ENCODE results near the gene EXOC4.

Gene EXOC4

GRCh38 chr7:133724148-133724547, 471.3 kb downstream of the EXOC4 start:
- DNase-seq, result no peak

- no peak for DNase-seq
Measured at GRCh38 chr7:133724694-133725093, 471.8 kb downstream of the EXOC4 start.

- no peak for DNase-seq
Measured at GRCh38 chr7:133727476-133728214, 474.8 kb downstream of the EXOC4 start.

- no peak for DNase-seq
Measured at GRCh38 chr7:133730360-133730759, 477.5 kb downstream of the EXOC4 start.

GRCh38 chr7:133733401-133733800, 480.5 kb downstream of the EXOC4 start:
- DNase-seq, result no peak

- no peak for DNase-seq
Measured at GRCh38 chr7:133735222-133735621, 482.3 kb downstream of the EXOC4 start.

- DNase-seq, result no peak
Measured at GRCh38 chr7:133739817-133740216, 486.9 kb downstream of the EXOC4 start.

GRCh38 chr7:133741078-133741477, 488.2 kb downstream of the EXOC4 start:
- DNase-seq, result no peak

GRCh38 chr7:133741703-133742102, 488.8 kb downstream of the EXOC4 start:
- no peak for DNase-seq

GRCh38 chr7:133742709-133743538, 490.0 kb downstream of the EXOC4 start:
- no peak for DNase-seq

- DNase-seq, result no peak
Measured at GRCh38 chr7:133744451-133744850, 491.6 kb downstream of the EXOC4 start.

- DNase-seq, result no peak
Measured at GRCh38 chr7:133746305-133746704, 493.4 kb downstream of the EXOC4 start.

- no peak for DNase-seq
Measured at GRCh38 chr7:133746847-133747246, 494.0 kb downstream of the EXOC4 start.

GRCh38 chr7:133748443-133749407, 495.8 kb downstream of the EXOC4 start:
- no peak for DNase-seq

- no peak for DNase-seq
Measured at GRCh38 chr7:133750287-133750686, 497.4 kb downstream of the EXOC4 start.

- no peak for DNase-seq
Measured at GRCh38 chr7:133751079-133751478, 498.2 kb downstream of the EXOC4 start.

GRCh38 chr7:133753513-133753912, 500.6 kb downstream of the EXOC4 start:
- DNase-seq, result no peak

- no peak for DNase-seq
Measured at GRCh38 chr7:133754708-133755107, 501.8 kb downstream of the EXOC4 start.

- DNase-seq, result no peak
Measured at GRCh38 chr7:133755901-133756300, 503.0 kb downstream of the EXOC4 start.

GRCh38 chr7:133761443-133761842, 508.6 kb downstream of the EXOC4 start:
- DNase-seq, result no peak

GRCh38 chr7:133763076-133763640, 510.3 kb downstream of the EXOC4 start:
- DNase-seq, result no peak

- no peak for DNase-seq
Measured at GRCh38 chr7:133769668-133770067, 516.8 kb downstream of the EXOC4 start.
